SK-N-SH (cell line): ENCODE measurements around the gene ZFP36L1. TPM values are rescaled to one million over a fixed set of nuclear protein-coding genes. Genes with fewer than 3 reads are reported as not detected.

Experiments
- CTCF ChIA-PET: fragments of 300-600, 350-600 bp; formaldehyde crosslinking; extraction: SDS; loops from one replicate; lab custom pipeline; 2021; lab: Yijun Ruan, JAX
- POLR2A ChIA-PET: fragments of 350-600 bp; sonication (Branson Sonifier 250); formaldehyde crosslinking; extraction: SDS; loops from one replicate; lab custom pipeline; 2020; ENCODE audit warnings: antibody characterized with exemption, inconsistent platforms; lab: Yijun Ruan, JAX
- DNase-seq: peaks from one replicate; pipeline ENCODE4 v3.0.0; 2012
- H2AFZ ChIP-seq: fragments of 200-600 bp; sonication (generic); 2 replicates; pipeline ENCODE4 v1.8.1; 2016; ENCODE audit warnings: antibody characterized with exemption, mild to moderate bottlenecking, low read depth
- H3F3A ChIP-seq: fragments of 200-600 bp; sonication (generic); replicated peaks from 2 replicates; pipeline ENCODE3; 2016; ENCODE audit warnings: antibody characterized with exemption, mild to moderate bottlenecking; ENCODE audit not compliant: insufficient read depth
- H3K27ac ChIP-seq, 2 experiments: fragments of 200-500 bp in 1 of 2; fragments of 200-600 bp in 1 of 2; sonication (Bioruptor generic) in 1 of 2; sonication (generic), shearing (Covaris generic) in 1 of 2; 2 replicates each; pipeline versions ENCODE4 v1.5.1 to v1.6.1; 2014 to 2016; ENCODE audit warnings: low read depth in 2 of 2, inconsistent platforms in 1 of 2, low read length in 1 of 2, mild to moderate bottlenecking in 1 of 2, mixed read lengths in 1 of 2
- H3K27me3 ChIP-seq: fragments of 200-600 bp; sonication (generic), shearing (Covaris generic); 2 replicates; pipeline ENCODE4 v1.6.1; 2016; ENCODE audit warnings: mixed run types; ENCODE audit not compliant: insufficient read depth
- H3K36me3 ChIP-seq, 2 experiments: fragments of 200-500 bp in 1 of 2; fragments of 200-600 bp in 1 of 2; sonication (Bioruptor generic) in 1 of 2; sonication (generic) in 1 of 2; replicated peaks in 1 of 2; 2 replicates each; pipeline versions ENCODE3 to v1.5.1; 2014 to 2016; ENCODE audit warnings: low read length in 1 of 2, mild to moderate bottlenecking in 1 of 2; ENCODE audit not compliant: insufficient read depth in 2 of 2, control insufficient read depth in 1 of 2
- H3K4me1 ChIP-seq, 2 experiments: fragments of 200-500 bp in 1 of 2; fragments of 200-600 bp in 1 of 2; sonication (Bioruptor generic) in 1 of 2; sonication (generic), shearing (Covaris generic) in 1 of 2; 2 replicates each; pipeline versions ENCODE4 v1.5.1 to v1.6.1; 2014 to 2016; ENCODE audit warnings: low read depth in 1 of 2, low read length in 1 of 2, mixed run types in 1 of 2; ENCODE audit not compliant: insufficient read depth in 2 of 2, control insufficient read depth in 1 of 2
- H3K4me2 ChIP-seq: fragments of 200-600 bp; sonication (generic), shearing (Covaris generic); 2 replicates; pipeline ENCODE4 v1.6.1; 2017; ENCODE audit warnings: mixed run types
- H3K4me3 ChIP-seq, 2 experiments: fragments of 200-500 bp in 1 of 2; fragments of 200-600 bp in 1 of 2; sonication (Bioruptor generic) in 1 of 2; sonication (generic), shearing (Covaris generic) in 1 of 2; 2 replicates each; pipeline versions ENCODE4 v1.5.1 to v1.8.1; 2014 to 2016; ENCODE audit warnings: low read depth in 2 of 2, inconsistent platforms in 1 of 2, low read length in 1 of 2, mild to moderate bottlenecking in 1 of 2, mixed read lengths in 1 of 2, moderate library complexity in 1 of 2
- H3K79me2 ChIP-seq: fragments of 200-600 bp; sonication (generic); 2 replicates; pipeline ENCODE4 v1.8.1; 2017; ENCODE audit warnings: mild to moderate bottlenecking; ENCODE audit not compliant: insufficient read depth
- H3K9ac ChIP-seq: fragments of 200-600 bp; sonication (generic); 2 replicates; pipeline ENCODE4 v1.6.1; 2017; ENCODE audit warnings: mixed run types
- H3K9me2 ChIP-seq: fragments of 200-600 bp; sonication (generic); 2 replicates; pipeline ENCODE4 v1.6.1; 2017; ENCODE audit warnings: mixed run types
- H3K9me3 ChIP-seq: fragments of 200-600 bp; sonication (generic); 2 replicates; pipeline ENCODE4 v1.6.1; 2017; ENCODE audit warnings: mixed run types, mild to moderate bottlenecking, moderate library complexity
- H4K20me1 ChIP-seq: fragments of 200-600 bp; sonication (generic); 2 replicates; pipeline ENCODE4 v1.6.1; 2017; ENCODE audit warnings: mild to moderate bottlenecking, mixed run types; ENCODE audit not compliant: insufficient read depth
- ELF1 ChIP-seq: IDR thresholded peaks from 2 replicates; pipeline ENCODE4 v1.4.0; 2012
- EP300 ChIP-seq, 2 experiments: IDR thresholded peaks; 2 replicates each; pipeline versions ENCODE4 v1.4.0 to v1.6.1; 2012; ENCODE audit warnings: borderline replicate concordance in 1 of 2, low read depth in 1 of 2, low read length in 1 of 2
- JUND ChIP-seq: IDR thresholded peaks from 2 replicates; pipeline ENCODE4 v1.4.0; 2012
- MEF2A ChIP-seq: IDR thresholded peaks from 2 replicates; pipeline ENCODE4 v1.4.0; 2012; ENCODE audit warnings: low read depth, borderline replicate concordance
- POLR2AphosphoS5 ChIP-seq: IDR thresholded peaks from 2 replicates; pipeline ENCODE4 v1.6.1; 2012; ENCODE audit warnings: low read depth, low read length
- RCOR1 ChIP-seq: fragments of 150-350 bp; IDR thresholded peaks from 2 replicates; pipeline ENCODE4 v1.6.1; 2017; ENCODE audit warnings: antibody characterized with exemption, low read length
- RFX5 ChIP-seq: IDR thresholded peaks from 2 replicates; pipeline ENCODE4 v1.6.1; 2012; ENCODE audit warnings: mild to moderate bottlenecking, improper control_type of control experiment, low read length
- SMC3 ChIP-seq: IDR thresholded peaks from 2 replicates; pipeline ENCODE4 v1.6.1; 2012; ENCODE audit warnings: low read depth, low read length, improper control_type of control experiment
- WGBS: methylation state at CpG from one replicate; pipeline ENCODE4 v1.1.6; 2017; ENCODE audit warnings: low lambda C conversion rate; 5-methylcytosine and 5-hydroxymethylcytosine counted together
- polyA plus RNA-seq, 3 experiments: library from polyadenylated mRNA; depleted of rRNA; stranded (reverse); fragments of >200 nt; gene quantifications; 2 replicates each; pipeline ENCODE4 v1.2.3, GENCODE V29; 2012
- TF ChIP-seq, protein P1 (sequence below): IDR thresholded peaks from 2 replicates; pipeline ENCODE4 v1.4.0; 2012; ENCODE audit warnings: low read depth, borderline replicate concordance
- TF ChIP-seq, protein P2 (sequence below): IDR thresholded peaks from 2 replicates; pipeline ENCODE4; 2012

ZFP36L1 gene
- polyA plus RNA-seq, 1 of the 3 experiments (the other 2 are of a cell fraction): 16.5 TPM

DNA sequence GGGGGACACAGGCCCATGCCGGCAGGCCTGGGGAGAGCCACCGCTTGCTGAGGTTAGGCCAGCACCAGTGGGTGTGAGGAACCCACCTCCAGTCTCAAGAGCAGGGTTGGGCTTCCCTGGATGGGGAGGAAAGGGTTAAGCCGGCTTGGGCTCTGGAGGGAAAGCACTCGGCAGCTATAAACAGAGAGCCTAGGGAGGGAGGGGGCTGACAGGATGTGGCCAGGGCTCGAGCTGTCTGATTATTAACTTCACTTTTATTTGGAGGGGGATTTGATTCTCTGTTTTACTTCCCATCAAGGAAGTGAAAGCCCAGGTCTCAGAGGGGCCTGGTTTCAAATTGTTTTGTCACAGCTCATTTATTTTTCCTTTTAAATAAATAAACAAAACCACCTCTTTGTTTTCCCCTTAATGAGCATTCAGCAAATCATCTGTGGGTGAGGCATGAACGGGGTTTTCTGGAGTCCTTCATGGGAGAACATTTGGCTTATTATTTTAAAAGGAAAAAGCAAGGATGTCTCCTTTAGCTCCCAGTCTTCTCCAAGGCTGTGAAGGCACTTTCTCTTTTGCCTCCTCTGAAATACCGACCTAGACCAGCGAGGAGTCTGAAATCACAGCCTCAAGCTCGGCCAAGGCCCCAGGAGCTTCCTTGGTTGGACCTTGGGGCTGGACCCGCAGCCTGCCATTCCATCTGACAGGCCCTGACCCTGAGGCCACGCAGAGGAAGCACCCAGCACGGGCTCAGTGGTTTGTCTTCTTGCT, 21.9 kb upstream of the ZFP36L1 start:
- H3K36me3 ChIP-seq: no peaks in the 10 kb centered on the region
- no peaks in the 10 kb centered on the region for H3K79me2 ChIP-seq
- H3F3A ChIP-seq: peaks cover 12% of the 10 kb centered on the region
- 39% methylated on average over 9 of the region's 12 CpGs for WGBS
- H3K9me2 ChIP-seq: no peaks in the 10 kb centered on the region
- no peak for TF ChIP-seq MEF2A
- TF ChIP-seq SMC3: 0 out of 2 replicates have a peak, but pooled peaks have one; percentile 18
- peak in 1 of 2 experiments; percentile 43; a peak in 1 of 4 replicates for TF ChIP-seq EP300 (IDR thresholded peaks at IDR 0.05; ENCODE audit: borderline replicate concordance in 1 of 2, low read depth in 1 of 2, low read length in 1 of 2)
- TF ChIP-seq RCOR1: no peak
- H3K4me3 ChIP-seq: no peak overlapping the region
- H2AFZ ChIP-seq: peak overlapping the region; percentile 44; the same call in 1 of the 2 replicates
- peak overlapping the region; percentile 66 to 88; a peak in 3 of 4 replicates for H3K27ac ChIP-seq
- H3K9ac ChIP-seq: peak overlapping the region; percentile 29; the same call in 1 of the 2 replicates
- POLR2A ChIA-PET: interaction anchor here (1.1 kb wide), 1 partner anchor 159 kb away, joined by 3 read pairs; no protein-coding TSS in a partner anchor
- H3K9me3 ChIP-seq: no peaks in the 10 kb centered on the region
- no peaks in the 10 kb centered on the region for H3K27me3 ChIP-seq
- H3K4me1 ChIP-seq: peaks cover 19 to 21% of the 10 kb centered on the region in 2 experiments; a peak in 3 of 4 replicates
- H4K20me1 ChIP-seq: no peaks in the 10 kb centered on the region
- peak; percentile 71 for DNase-seq
- H3K4me2 ChIP-seq: peak overlapping the region; percentile 53
- CTCF ChIA-PET: interaction anchor here (0.9 to 15.3 kb wide), 9 partner anchors 10 to 931 kb away, joined by 3 to 232 read pairs (median 7); no protein-coding TSS in a partner anchor

DNA sequence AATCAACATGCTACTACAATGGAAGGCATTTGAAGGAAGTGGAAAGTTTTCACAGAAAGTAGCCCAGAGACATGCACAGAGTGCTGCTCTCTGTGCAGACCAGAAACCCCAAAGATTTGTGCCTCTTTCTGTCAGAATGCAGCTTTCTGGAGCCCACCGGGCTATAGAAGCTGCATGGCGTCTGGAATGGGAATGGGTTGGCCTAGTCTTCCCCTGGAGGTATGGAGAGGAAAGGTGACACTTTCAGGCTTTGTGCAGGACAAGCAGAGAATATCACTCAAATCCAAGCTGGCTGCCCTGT, 21.3 kb upstream of the ZFP36L1 start:
- Histone ChIP-seq H3K9ac (peak overlapping the region; percentile 29; the same call in 1 of the 2 replicates), H4K20me1 (no peaks in the 10 kb centered on the region), H3K4me1 (peaks cover 19 to 21% of the 10 kb centered on the region in 2 experiments; a peak in 3 of 4 replicates), H3K4me3 (no peak overlapping the region), H3K36me3 (no peaks in the 10 kb centered on the region), H3F3A (peaks cover 12% of the 10 kb centered on the region), H3K79me2 (no peaks in the 10 kb centered on the region), H3K4me2 (peak overlapping the region; percentile 53), H2AFZ (no peak overlapping the region; the same call in 1 of the 2 replicates), H3K27ac (peak overlapping the region; percentile 66 to 88; a peak in 3 of 4 replicates), H3K9me3 (no peaks in the 10 kb centered on the region), H3K9me2 (no peaks in the 10 kb centered on the region), H3K27me3 (no peaks in the 10 kb centered on the region)
- ChIA-PET CTCF (interaction anchor here (0.9 to 15.3 kb wide), 6 partner anchors 11 to 880 kb away, joined by 3 to 232 read pairs (median 9); no protein-coding TSS in a partner anchor), POLR2A (interaction anchor here (1.1 kb wide), 1 partner anchor 159 kb away, joined by 3 read pairs; no protein-coding TSS in a partner anchor)
- TF ChIP-seq, protein P1, sequence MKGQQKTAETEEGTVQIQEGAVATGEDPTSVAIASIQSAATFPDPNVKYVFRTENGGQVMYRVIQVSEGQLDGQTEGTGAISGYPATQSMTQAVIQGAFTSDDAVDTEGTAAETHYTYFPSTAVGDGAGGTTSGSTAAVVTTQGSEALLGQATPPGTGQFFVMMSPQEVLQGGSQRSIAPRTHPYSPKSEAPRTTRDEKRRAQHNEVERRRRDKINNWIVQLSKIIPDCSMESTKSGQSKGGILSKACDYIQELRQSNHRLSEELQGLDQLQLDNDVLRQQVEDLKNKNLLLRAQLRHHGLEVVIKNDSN: no peak
- no peak for TF ChIP-seq JUND
- no peak for TF ChIP-seq POLR2AphosphoS5
- no peak for TF ChIP-seq ELF1
- TF ChIP-seq RFX5: no peak
- TF ChIP-seq, protein P2, sequence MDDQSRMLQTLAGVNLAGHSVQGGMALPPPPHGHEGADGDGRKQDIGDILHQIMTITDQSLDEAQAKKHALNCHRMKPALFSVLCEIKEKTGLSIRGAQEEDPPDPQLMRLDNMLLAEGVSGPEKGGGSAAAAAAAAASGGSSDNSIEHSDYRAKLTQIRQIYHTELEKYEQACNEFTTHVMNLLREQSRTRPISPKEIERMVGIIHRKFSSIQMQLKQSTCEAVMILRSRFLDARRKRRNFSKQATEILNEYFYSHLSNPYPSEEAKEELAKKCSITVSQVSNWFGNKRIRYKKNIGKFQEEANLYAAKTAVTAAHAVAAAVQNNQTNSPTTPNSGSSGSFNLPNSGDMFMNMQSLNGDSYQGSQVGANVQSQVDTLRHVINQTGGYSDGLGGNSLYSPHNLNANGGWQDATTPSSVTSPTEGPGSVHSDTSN: no peak
- no peak for TF ChIP-seq MEF2A
- WGBS: 86% methylated on average over 2 of the region's 2 CpGs
- peak; percentile 1 for DNase-seq
